Measurements from ENCODE around the gene CAB39L. TPM values are rescaled to one million over a fixed set of nuclear protein-coding genes. Genes with fewer than 3 reads are reported as not detected.

The CAB39L gene
- total RNA-seq, 1 donor from 2014 or later = 18.3 TPM

DNA sequence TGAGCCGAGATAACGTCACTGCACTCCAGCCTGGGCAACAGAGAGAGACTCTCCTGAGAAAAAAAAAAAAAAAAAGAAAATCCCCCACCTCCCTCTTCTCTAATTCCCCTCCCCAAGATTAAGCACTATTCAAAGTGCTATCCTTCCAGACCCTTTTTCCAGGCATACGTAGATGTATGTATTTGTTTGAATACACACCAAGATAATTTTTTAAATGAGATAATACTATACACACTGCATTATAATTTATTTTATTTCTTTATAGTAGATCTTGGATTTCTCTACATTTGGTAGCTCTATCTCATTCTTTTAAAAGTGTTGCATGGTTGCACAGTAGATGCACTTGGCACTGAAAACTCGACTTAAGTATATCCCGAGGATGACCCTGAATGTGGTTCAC is 32.5 kb downstream of the CAB39L start:
- TF ChIP-seq, protein P1, sequence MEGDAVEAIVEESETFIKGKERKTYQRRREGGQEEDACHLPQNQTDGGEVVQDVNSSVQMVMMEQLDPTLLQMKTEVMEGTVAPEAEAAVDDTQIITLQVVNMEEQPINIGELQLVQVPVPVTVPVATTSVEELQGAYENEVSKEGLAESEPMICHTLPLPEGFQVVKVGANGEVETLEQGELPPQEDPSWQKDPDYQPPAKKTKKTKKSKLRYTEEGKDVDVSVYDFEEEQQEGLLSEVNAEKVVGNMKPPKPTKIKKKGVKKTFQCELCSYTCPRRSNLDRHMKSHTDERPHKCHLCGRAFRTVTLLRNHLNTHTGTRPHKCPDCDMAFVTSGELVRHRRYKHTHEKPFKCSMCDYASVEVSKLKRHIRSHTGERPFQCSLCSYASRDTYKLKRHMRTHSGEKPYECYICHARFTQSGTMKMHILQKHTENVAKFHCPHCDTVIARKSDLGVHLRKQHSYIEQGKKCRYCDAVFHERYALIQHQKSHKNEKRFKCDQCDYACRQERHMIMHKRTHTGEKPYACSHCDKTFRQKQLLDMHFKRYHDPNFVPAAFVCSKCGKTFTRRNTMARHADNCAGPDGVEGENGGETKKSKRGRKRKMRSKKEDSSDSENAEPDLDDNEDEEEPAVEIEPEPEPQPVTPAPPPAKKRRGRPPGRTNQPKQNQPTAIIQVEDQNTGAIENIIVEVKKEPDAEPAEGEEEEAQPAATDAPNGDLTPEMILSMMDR (IDR thresholded peaks at IDR 0.05; ENCODE audit: insufficient read depth, low read length, poor library complexity, severe bottlenecking) = no peak
- H3K4me3 ChIP-seq (ENCODE audit: low read depth, low read length) = no peak overlapping the region
- no peak for DNase-seq (ENCODE audit: low read depth)
- no peaks in the 10 kb centered on the region for H3K36me3 ChIP-seq (ENCODE audit: control insufficient read depth, insufficient read depth, low read length)
- H3K27me3 ChIP-seq (ENCODE audit: control insufficient read depth, insufficient read depth, low read length) = no peaks in the 10 kb centered on the region

- H3K4me3 ChIP-seq (ENCODE audit: low read depth, low read length) = no peak overlapping the region
- TF ChIP-seq, protein P1 (IDR thresholded peaks at IDR 0.05; ENCODE audit: insufficient read depth, low read length, poor library complexity, severe bottlenecking) = no peak
- H3K27me3 ChIP-seq (ENCODE audit: control insufficient read depth, insufficient read depth, low read length) = no peaks in the 10 kb centered on the region
- no peak for DNase-seq (ENCODE audit: low read depth)
- H3K36me3 ChIP-seq (ENCODE audit: control insufficient read depth, insufficient read depth, low read length) = no peaks in the 10 kb centered on the region
Measured at GRCh38 chr13:49410477-49410876, 33.4 kb downstream of the CAB39L start.

DNA sequence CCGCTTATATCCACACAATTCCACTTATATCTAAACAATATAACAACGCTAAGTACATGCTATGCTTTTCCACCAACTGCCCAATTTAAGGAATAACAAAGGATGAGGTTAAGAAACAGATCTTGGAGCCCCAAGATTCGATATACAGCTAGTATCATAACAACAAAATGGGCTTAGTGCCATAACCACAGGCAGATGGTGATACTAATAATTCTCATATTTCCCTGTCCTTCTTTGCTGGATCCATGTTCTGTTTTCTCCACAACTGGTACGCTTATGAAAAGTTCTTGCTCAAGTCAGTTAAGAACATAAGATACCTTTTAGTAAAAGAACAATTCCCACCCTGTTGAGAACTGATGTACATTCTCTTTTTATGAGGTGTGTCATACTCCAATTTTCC is 33.9 kb downstream of the CAB39L start:
- no peak overlapping the region for H3K4me3 ChIP-seq (ENCODE audit: low read depth, low read length)
- TF ChIP-seq, protein P1 (IDR thresholded peaks at IDR 0.05; ENCODE audit: insufficient read depth, low read length, poor library complexity, severe bottlenecking) = no peak
- H3K27me3 ChIP-seq (ENCODE audit: control insufficient read depth, insufficient read depth, low read length) = no peaks in the 10 kb centered on the region
- no peak for DNase-seq (ENCODE audit: low read depth)
- H3K36me3 ChIP-seq (ENCODE audit: control insufficient read depth, insufficient read depth, low read length) = no peaks in the 10 kb centered on the region

- no peak for DNase-seq (ENCODE audit: low read depth)
- TF ChIP-seq, protein P1 (IDR thresholded peaks at IDR 0.05; ENCODE audit: insufficient read depth, low read length, poor library complexity, severe bottlenecking) = no peak
- no peaks in the 10 kb centered on the region for H3K27me3 ChIP-seq (ENCODE audit: control insufficient read depth, insufficient read depth, low read length)
- H3K36me3 ChIP-seq (ENCODE audit: control insufficient read depth, insufficient read depth, low read length) = no peaks in the 10 kb centered on the region
- no peak overlapping the region for H3K4me3 ChIP-seq (ENCODE audit: low read depth, low read length)
Measured at GRCh38 chr13:49409008-49409407, 34.9 kb downstream of the CAB39L start.

DNA sequence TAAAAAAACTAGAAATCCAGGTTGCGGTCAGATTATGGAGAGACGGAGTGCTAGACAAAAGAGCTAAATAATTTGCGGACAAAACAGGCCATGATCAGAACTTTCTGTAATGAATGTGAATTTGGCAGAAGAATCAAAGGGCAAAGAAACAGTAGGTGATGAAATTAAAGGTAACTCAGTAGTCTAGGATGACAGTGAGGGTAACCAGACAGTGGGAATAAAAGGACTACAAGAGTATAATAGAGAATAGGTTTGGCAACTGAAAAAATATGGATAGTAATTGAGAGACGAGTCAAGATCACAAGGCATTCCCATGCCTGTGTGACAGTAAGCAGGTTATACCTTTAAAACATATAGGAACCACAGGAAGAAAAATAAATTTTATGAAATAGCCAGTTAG is 35.9 kb downstream of the CAB39L start:
- Histone ChIP-seq H3K4me3 (ENCODE audit: low read depth, low read length) (no peak overlapping the region), H3K27me3 (ENCODE audit: control insufficient read depth, insufficient read depth, low read length) (no peaks in the 10 kb centered on the region), H3K36me3 (ENCODE audit: control insufficient read depth, insufficient read depth, low read length) (no peaks in the 10 kb centered on the region)
- TF ChIP-seq, protein P1 (IDR thresholded peaks at IDR 0.05; ENCODE audit: insufficient read depth, low read length, poor library complexity, severe bottlenecking) = no peak
- DNase-seq (ENCODE audit: low read depth) = no peak

GRCh38 chr13:49407068-49407467 is 36.8 kb downstream of the CAB39L start:
- Histone ChIP-seq H3K36me3 (ENCODE audit: control insufficient read depth, insufficient read depth, low read length) (no peaks in the 10 kb centered on the region), H3K27me3 (ENCODE audit: control insufficient read depth, insufficient read depth, low read length) (no peaks in the 10 kb centered on the region), H3K4me3 (ENCODE audit: low read depth, low read length) (no peak overlapping the region)
- DNase-seq (ENCODE audit: low read depth) = no peak
- TF ChIP-seq, protein P1 (IDR thresholded peaks at IDR 0.05; ENCODE audit: insufficient read depth, low read length, poor library complexity, severe bottlenecking) = no peak
